MM.1S (cell line): ENCODE measurements around the gene ROS1.

ENCODE experiments used
- DNase-seq: peaks from one replicate; pipeline ENCODE4 v3.0.0-alpha.2; 2015
- H2AFZ ChIP-seq: fragments of 300-600 bp; sonication (generic); 2 replicates; pipeline ENCODE4 v1.6.0; 2016; ENCODE audit warnings: antibody characterized with exemption, low read length
- H3F3A ChIP-seq: fragments of 300-600 bp; sonication (generic); 2 replicates; pipeline ENCODE4 v1.6.1; 2016; ENCODE audit warnings: mild to moderate bottlenecking, antibody characterized with exemption, low read length, moderate library complexity, mixed read lengths; ENCODE audit not compliant: insufficient read depth
- H3K27ac ChIP-seq: fragments of 300-600 bp; sonication (generic); 2 replicates; pipeline ENCODE4 v1.5.1; 2016; ENCODE audit warnings: mild to moderate bottlenecking, low read length
- H3K27me3 ChIP-seq: fragments of 300-600 bp; sonication (generic); replicated peaks from 2 replicates; pipeline ENCODE4 v1.6.0; 2016; ENCODE audit warnings: low read length; ENCODE audit not compliant: insufficient read depth
- H3K36me3 ChIP-seq: fragments of 300-600 bp; sonication (generic); replicated peaks from 2 replicates; pipeline ENCODE4 v1.6.1; 2016; ENCODE audit warnings: mild to moderate bottlenecking, low read length, mixed read lengths; ENCODE audit not compliant: insufficient read depth
- H3K4me1 ChIP-seq: fragments of 300-600 bp; sonication (generic); 2 replicates; pipeline ENCODE4 v1.6.1; 2016; ENCODE audit warnings: low read length, mixed read lengths
- H3K4me2 ChIP-seq: fragments of 300-600 bp; sonication (generic); 2 replicates; pipeline ENCODE4 v1.6.0; 2016; ENCODE audit warnings: low read depth, low read length
- H3K4me3 ChIP-seq: fragments of 300-600 bp; sonication (generic); 2 replicates; pipeline ENCODE4 v1.5.1; 2016; ENCODE audit warnings: low read length, mixed read lengths
- H3K79me2 ChIP-seq: fragments of 300-600 bp; sonication (generic); 2 replicates; pipeline ENCODE4 v1.6.1; 2016; ENCODE audit warnings: mixed run types, low read length, mixed read lengths
- H3K9ac ChIP-seq: fragments of 300-600 bp; sonication (generic); 2 replicates; pipeline ENCODE4 v1.6.1; 2016; ENCODE audit warnings: low read length, mixed read lengths
- H3K9me2 ChIP-seq: fragments of 300-600 bp; sonication (generic); replicated peaks from 2 replicates; pipeline ENCODE4 v1.6.1; 2016; ENCODE audit warnings: mild to moderate bottlenecking, low read length, mixed read lengths; ENCODE audit not compliant: insufficient read depth
- H3K9me3 ChIP-seq: fragments of 300-600 bp; sonication (generic); replicated peaks from 2 replicates; pipeline ENCODE4 v1.6.1; 2016; ENCODE audit warnings: mild to moderate bottlenecking, low read length, mixed read lengths; ENCODE audit not compliant: insufficient read depth
- H4K20me1 ChIP-seq: fragments of 300-600 bp; sonication (generic); 2 replicates; pipeline ENCODE4 v1.6.1; 2016; ENCODE audit warnings: mild to moderate bottlenecking, low read length, moderate library complexity, mixed read lengths; ENCODE audit not compliant: insufficient read depth
- EZH2 ChIP-seq: fragments of 300-600 bp; sonication (generic); optimal IDR thresholded peaks from 2 replicates; pipeline ENCODE3; 2017; ENCODE audit warnings: low read depth, mild to moderate bottlenecking, antibody characterized with exemption, low read length, mixed read lengths
- EZH2phosphoT487 ChIP-seq: fragments of 300-600 bp; sonication (generic); IDR thresholded peaks from 2 replicates; pipeline ENCODE4 v1.6.1; 2018; ENCODE audit warnings: antibody characterized with exemption, low read length
- TF ChIP-seq, protein P1 (sequence below): fragments of 300-600 bp; sonication (generic); IDR thresholded peaks from 2 replicates; pipeline ENCODE4 v1.5.1; 2016; ENCODE audit warnings: antibody characterized with exemption, low read length, mixed read lengths

The ROS1 gene

DNA sequence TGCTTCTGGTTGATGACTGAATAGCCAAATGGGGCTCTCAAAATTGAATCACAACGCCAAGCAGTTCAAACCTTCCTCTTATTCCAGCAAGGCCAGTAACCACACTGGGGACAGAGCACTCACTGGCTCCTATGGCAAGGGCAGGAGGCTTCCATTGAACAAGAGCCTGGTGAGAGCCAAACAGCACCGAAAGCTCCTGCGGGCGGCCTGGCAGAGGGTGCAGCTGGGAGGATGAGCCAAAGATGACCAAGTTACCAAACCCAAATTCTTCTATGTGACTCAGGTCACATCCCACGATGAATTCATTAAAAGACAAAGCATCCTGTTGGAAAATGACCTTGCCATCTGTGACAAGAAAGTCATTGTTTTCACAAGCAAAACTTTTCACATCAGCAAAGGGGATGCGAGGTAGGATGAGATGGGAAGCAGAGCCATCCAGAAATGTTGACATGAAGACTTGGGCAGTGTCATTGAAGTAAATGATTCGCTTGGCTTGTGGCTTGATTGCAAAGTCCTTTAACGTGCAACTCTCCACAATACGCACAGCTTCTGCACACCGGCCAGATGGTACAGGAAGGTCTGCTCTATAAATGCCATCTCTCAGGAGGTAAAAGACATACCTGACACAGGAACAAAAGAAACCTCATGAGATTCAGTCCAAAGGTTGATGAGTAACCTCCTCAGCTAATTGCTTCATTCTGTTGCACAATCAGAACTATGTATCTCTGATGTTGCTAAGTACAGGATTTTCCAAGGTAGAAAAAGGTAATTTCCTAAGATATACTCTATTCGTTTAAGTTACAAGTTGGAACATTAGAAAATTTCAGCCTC, 36.3 kb downstream of the ROS1 start:
- H2AFZ ChIP-seq: no peak overlapping the region
- no peak overlapping the region for H3K27ac ChIP-seq
- no peaks in the 10 kb centered on the region for H3K79me2 ChIP-seq
- H3K36me3 ChIP-seq: no peaks in the 10 kb centered on the region
- no peaks in the 10 kb centered on the region for H3F3A ChIP-seq
- no peaks in the 10 kb centered on the region for H3K27me3 ChIP-seq
- no peak overlapping the region for H3K9ac ChIP-seq
- no peaks in the 10 kb centered on the region for H3K9me3 ChIP-seq
- no peaks in the 10 kb centered on the region for H4K20me1 ChIP-seq
- no peak overlapping the region for H3K4me3 ChIP-seq
- no peaks in the 10 kb centered on the region for H3K9me2 ChIP-seq
- TF ChIP-seq EZH2phosphoT487 (no peak), EZH2 (no peak)
- TF ChIP-seq, protein P1, sequence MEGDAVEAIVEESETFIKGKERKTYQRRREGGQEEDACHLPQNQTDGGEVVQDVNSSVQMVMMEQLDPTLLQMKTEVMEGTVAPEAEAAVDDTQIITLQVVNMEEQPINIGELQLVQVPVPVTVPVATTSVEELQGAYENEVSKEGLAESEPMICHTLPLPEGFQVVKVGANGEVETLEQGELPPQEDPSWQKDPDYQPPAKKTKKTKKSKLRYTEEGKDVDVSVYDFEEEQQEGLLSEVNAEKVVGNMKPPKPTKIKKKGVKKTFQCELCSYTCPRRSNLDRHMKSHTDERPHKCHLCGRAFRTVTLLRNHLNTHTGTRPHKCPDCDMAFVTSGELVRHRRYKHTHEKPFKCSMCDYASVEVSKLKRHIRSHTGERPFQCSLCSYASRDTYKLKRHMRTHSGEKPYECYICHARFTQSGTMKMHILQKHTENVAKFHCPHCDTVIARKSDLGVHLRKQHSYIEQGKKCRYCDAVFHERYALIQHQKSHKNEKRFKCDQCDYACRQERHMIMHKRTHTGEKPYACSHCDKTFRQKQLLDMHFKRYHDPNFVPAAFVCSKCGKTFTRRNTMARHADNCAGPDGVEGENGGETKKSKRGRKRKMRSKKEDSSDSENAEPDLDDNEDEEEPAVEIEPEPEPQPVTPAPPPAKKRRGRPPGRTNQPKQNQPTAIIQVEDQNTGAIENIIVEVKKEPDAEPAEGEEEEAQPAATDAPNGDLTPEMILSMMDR: no peak
- no peak overlapping the region for H3K4me2 ChIP-seq
- no peak for DNase-seq
- H3K4me1 ChIP-seq: no peaks in the 10 kb centered on the region

DNA sequence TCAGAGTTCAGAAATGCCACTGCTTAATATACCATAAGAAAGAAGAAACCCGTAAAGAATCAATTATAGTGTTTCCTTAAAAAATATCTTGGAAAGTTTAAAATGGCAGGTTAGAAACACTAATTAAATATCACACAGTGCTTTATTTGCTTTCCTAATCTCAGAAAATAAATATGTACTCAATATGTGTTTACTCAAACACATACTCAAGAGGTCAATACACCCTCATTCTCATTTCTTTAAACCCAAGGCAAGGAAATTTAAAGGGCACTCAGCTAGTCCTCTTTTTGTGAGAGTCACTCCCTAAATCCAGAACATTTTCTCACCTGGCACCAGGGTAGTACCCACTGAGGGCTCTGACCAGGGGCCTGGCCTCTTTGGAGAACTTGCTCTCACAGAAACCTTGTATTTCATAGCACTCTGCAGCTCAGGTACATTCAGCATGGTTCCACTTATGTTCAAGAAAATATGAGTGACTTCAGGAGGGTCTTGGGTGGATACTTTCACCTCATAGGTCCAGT, 38.2 kb downstream of the ROS1 start:
- DNase-seq: no peak
- H3K9me3 ChIP-seq: no peaks in the 10 kb centered on the region
- H3K36me3 ChIP-seq: no peaks in the 10 kb centered on the region
- H3K4me1 ChIP-seq: no peaks in the 10 kb centered on the region
- TF ChIP-seq, protein P1: no peak
- TF ChIP-seq EZH2: no peak
- TF ChIP-seq EZH2phosphoT487: no peak
- no peaks in the 10 kb centered on the region for H4K20me1 ChIP-seq
- H3K9ac ChIP-seq: no peak overlapping the region
- no peaks in the 10 kb centered on the region for H3K79me2 ChIP-seq
- H3F3A ChIP-seq: no peaks in the 10 kb centered on the region
- no peak overlapping the region for H3K4me2 ChIP-seq
- no peak overlapping the region for H3K27ac ChIP-seq
- no peak overlapping the region for H2AFZ ChIP-seq
- no peak overlapping the region for H3K4me3 ChIP-seq
- H3K27me3 ChIP-seq: no peaks in the 10 kb centered on the region
- H3K9me2 ChIP-seq: no peaks in the 10 kb centered on the region

DNA sequence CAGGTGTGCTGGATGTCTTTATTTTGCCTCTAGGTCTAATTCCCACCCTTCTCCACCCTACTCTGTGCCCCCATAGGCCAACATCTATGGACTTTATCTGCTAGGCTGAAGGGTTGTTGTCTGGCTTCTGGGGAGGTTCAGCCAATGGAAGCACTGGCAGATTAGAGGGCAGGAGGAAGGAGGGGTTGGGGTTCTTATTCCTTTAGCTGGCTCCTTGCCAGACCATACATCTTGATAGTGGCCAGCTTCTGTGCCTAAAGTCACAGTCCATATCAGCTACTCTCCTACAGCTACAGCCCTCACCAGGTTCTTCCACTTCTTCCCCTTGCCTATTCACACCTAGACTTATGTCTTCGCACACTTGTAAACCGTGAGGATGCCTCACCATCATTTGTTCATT, 41.1 kb downstream of the ROS1 start:
- no peak for DNase-seq
- no peaks in the 10 kb centered on the region for H3K36me3 ChIP-seq
- H3F3A ChIP-seq: no peaks in the 10 kb centered on the region
- H3K9ac ChIP-seq: no peak overlapping the region
- no peak overlapping the region for H3K27ac ChIP-seq
- H3K4me2 ChIP-seq: no peak overlapping the region
- no peaks in the 10 kb centered on the region for H3K9me3 ChIP-seq
- no peaks in the 10 kb centered on the region for H3K79me2 ChIP-seq
- H3K4me3 ChIP-seq: no peak overlapping the region
- TF ChIP-seq EZH2 (no peak), EZH2phosphoT487 (no peak)
- TF ChIP-seq, protein P1: no peak
- H3K4me1 ChIP-seq: no peaks in the 10 kb centered on the region
- no peaks in the 10 kb centered on the region for H3K27me3 ChIP-seq
- H4K20me1 ChIP-seq: no peaks in the 10 kb centered on the region
- no peak overlapping the region for H2AFZ ChIP-seq
- H3K9me2 ChIP-seq: no peaks in the 10 kb centered on the region
